ENCODE measurements around the gene SIRPG. TPM values are rescaled to one million over a fixed set of nuclear protein-coding genes. Genes with fewer than 3 reads are reported as not detected.

The SIRPG gene
- total and polyA plus RNA-seq, 2 of the 13 experiments (the other 11 are each of a cell fraction or from before 2014, with no cell fraction given) = not detected

- no peak overlapping the region for H3K4me2 ChIP-seq (ENCODE audit: low read depth, low read length)
- ATAC-seq = no peak
- H3K4me1 ChIP-seq (ENCODE audit: insufficient read depth, low read length) = no peaks in the 10 kb centered on the region
- ChIA-PET CTCF (ENCODE audit: low intra/inter-chr PET ratio, low total read pairs) (no interaction called here), POLR2A (no interaction called here)
- no peak overlapping the region for H2AFZ ChIP-seq (ENCODE audit: low read length)
- in situ Hi-C loops (cut with HindIII; ENCODE audit: extremely low pct_ligation_motif_present, low pct_unique_long_range_greater_than_20kb) (no loop called here), intact Hi-C loops (cut with micrococcal nuclease; ENCODE audit: unreplicated experiment) (no loop called here)
- H3K36me3 ChIP-seq (replicated peaks in 1 of 2; ENCODE audit: control insufficient read depth in 1 of 2, insufficient read depth in 2 of 2, low read length in 2 of 2) = no peaks in the 10 kb centered on the region
- no peak overlapping the region for H3K9ac ChIP-seq (ENCODE audit: insufficient read depth, low read depth, low read length)
- H3K9me3 ChIP-seq (ENCODE audit: low read length) = no peaks in the 10 kb centered on the region
- no TSS peak for BruUV-seq (replicated peaks)
- H4K20me1 ChIP-seq (ENCODE audit: insufficient read depth, low read length) = no peaks in the 10 kb centered on the region
- H3K27ac ChIP-seq (ENCODE audit: extremely low read length, insufficient read depth, low read length) = no peak overlapping the region
- no peaks in the 10 kb centered on the region for H3K27me3 ChIP-seq (ENCODE audit: control insufficient read depth in 1 of 2, insufficient read depth in 2 of 2, low read length in 2 of 2)
- no CpG with 5 or more reads among the region's 9 CpGs for WGBS (ENCODE audit: low lambda C conversion rate)
- H3K4me3 ChIP-seq (replicated peaks in 1 of 3; ENCODE audit: insufficient read depth in 1 of 3, low read depth in 2 of 3, low read length in 3 of 3) = no peak overlapping the region
- DNase-seq (ENCODE audit: low spot score) = no peak
- FAIRE-seq = no peak
- no peaks in the 10 kb centered on the region for H3K79me2 ChIP-seq (ENCODE audit: insufficient read depth, low read length)
- TF ChIP-seq ZBTB49 (CRISPR knock-in tag; IDR thresholded peaks at IDR 0.05; ENCODE audit: borderline replicate concordance) (no peak), ZNF142 (CRISPR knock-in tag; IDR thresholded peaks at IDR 0.05) (no peak), HMG20A (CRISPR knock-in tag; IDR thresholded peaks at IDR 0.05; ENCODE audit: borderline replicate concordance) (no peak), DRAP1 (CRISPR knock-in tag; IDR thresholded peaks at IDR 0.05) (no peak), CTCF (CRISPR knock-in tag; IDR thresholded peaks at IDR 0.05) (no peak), ZNF772 (CRISPR knock-in tag; IDR thresholded peaks at IDR 0.05) (no peak), ZNF160 (CRISPR knock-in tag; IDR thresholded peaks at IDR 0.05) (no peak), ZNF33A (CRISPR knock-in tag; IDR thresholded peaks at IDR 0.05; ENCODE audit: borderline replicate concordance) (no peak), TOE1 (CRISPR knock-in tag; IDR thresholded peaks at IDR 0.05) (no peak), ZNF331 (CRISPR knock-in tag; IDR thresholded peaks at IDR 0.05) (no peak), ZNF138 (CRISPR knock-in tag; IDR thresholded peaks at IDR 0.05; ENCODE audit: low read depth) (no peak), ZNF484 (CRISPR knock-in tag; IDR thresholded peaks at IDR 0.05; ENCODE audit: borderline replicate concordance, low read depth) (no peak)
Observed at GRCh38 chr20:1588533-1589460, 68.8 kb downstream of the SIRPG start.
